Measurements from ENCODE around the gene GRK5.

GRCh38 chr10:119165171-119166117 is 41.9 kb upstream of the GRK5 start, which contains the start of gene SFXN4:
- TF ChIP-seq CTCF (conservative IDR thresholded peaks at IDR 0.05) (no peak), EZH2 (IDR thresholded peaks at IDR 0.05; ENCODE audit: low read depth) (no peak)

All from PC-9 (cell line).